Fibroblast of the aortic adventitia (primary cell): ENCODE measurements around the gene ARV1. TPM values are rescaled to one million over a fixed set of nuclear protein-coding genes. Genes with fewer than 3 reads are reported as not detected.
"Not testable (repeated sequence)": the region's sequence is repeated elsewhere in the genome, so short reads cannot be mapped to it uniquely, and the experiment has no call there.

Source experiments
- DNase-seq: peaks from one replicate; pipeline ENCODE4 v3.0.0-alpha.2; 2010; ENCODE audit warnings: low read depth
- H3K4me3 ChIP-seq: 2 replicates; pipeline ENCODE4 v1.5.1; 2011; ENCODE audit warnings: low read depth, mild to moderate bottlenecking, control low read depth, low read length, moderate library complexity
- total RNA-seq: library from RNA; depleted of rRNA; stranded (reverse); fragments of >200 nt; gene quantifications from 2 replicates; pipeline ENCODE4 v1.2.3, GENCODE V29; 2012; ENCODE audit warnings: low replicate concordance
- TF ChIP-seq, protein P1 (sequence below): IDR thresholded peaks from 2 replicates; pipeline ENCODE4 v1.5.1; 2011; ENCODE audit warnings: mild to moderate bottlenecking, low read length, control low read depth, inconsistent platforms; ENCODE audit not compliant: insufficient read depth

ARV1 gene
- total RNA-seq, 1 donor = 19.1 TPM

DNA sequence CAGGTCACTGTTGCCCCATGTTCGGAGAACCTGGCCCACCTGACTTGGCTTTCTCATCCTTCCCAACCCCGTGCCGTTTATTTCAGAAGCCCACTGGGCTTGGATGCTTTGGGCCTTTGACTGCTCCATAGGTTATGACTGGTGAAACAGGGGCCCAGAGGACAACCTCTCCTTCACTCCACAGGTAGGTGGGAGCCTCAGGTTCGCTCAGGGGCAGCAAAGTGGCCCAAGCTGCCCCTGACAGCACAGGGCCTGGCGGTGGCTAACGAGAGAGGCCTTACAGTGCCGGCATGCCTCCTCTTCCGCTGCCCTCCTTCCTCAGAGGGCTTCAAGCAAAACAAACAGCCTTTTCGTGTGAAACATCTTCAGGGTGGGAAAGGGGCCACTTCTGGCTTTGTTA is 44.3 kb downstream of the ARV1 start:
- H3K4me3 ChIP-seq = no peak overlapping the region
- no peak for DNase-seq
- TF ChIP-seq, protein P1, sequence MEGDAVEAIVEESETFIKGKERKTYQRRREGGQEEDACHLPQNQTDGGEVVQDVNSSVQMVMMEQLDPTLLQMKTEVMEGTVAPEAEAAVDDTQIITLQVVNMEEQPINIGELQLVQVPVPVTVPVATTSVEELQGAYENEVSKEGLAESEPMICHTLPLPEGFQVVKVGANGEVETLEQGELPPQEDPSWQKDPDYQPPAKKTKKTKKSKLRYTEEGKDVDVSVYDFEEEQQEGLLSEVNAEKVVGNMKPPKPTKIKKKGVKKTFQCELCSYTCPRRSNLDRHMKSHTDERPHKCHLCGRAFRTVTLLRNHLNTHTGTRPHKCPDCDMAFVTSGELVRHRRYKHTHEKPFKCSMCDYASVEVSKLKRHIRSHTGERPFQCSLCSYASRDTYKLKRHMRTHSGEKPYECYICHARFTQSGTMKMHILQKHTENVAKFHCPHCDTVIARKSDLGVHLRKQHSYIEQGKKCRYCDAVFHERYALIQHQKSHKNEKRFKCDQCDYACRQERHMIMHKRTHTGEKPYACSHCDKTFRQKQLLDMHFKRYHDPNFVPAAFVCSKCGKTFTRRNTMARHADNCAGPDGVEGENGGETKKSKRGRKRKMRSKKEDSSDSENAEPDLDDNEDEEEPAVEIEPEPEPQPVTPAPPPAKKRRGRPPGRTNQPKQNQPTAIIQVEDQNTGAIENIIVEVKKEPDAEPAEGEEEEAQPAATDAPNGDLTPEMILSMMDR = no peak

DNA sequence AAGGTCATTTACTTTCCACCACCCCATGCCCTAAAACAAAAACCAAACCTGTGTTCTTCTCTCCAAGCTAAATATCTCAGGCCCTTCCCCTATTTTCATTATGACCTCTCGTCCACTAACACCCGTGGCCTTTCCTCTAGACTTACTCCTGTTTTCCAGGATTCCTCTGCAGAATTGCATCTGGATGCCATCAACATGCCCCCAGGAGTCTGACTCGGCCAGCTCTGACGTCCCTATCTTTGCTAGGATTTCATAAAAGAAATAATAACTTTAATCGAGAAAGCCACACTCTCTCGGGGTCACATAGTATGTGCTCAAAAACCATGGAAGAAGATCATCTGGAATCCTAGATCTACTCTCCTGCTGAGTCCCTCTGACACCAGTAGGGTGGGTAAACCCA is 47.7 kb downstream of the ARV1 start:
- TF ChIP-seq, protein P1 = no peak
- DNase-seq = no peak
- H3K4me3 ChIP-seq = no peak overlapping the region

DNA sequence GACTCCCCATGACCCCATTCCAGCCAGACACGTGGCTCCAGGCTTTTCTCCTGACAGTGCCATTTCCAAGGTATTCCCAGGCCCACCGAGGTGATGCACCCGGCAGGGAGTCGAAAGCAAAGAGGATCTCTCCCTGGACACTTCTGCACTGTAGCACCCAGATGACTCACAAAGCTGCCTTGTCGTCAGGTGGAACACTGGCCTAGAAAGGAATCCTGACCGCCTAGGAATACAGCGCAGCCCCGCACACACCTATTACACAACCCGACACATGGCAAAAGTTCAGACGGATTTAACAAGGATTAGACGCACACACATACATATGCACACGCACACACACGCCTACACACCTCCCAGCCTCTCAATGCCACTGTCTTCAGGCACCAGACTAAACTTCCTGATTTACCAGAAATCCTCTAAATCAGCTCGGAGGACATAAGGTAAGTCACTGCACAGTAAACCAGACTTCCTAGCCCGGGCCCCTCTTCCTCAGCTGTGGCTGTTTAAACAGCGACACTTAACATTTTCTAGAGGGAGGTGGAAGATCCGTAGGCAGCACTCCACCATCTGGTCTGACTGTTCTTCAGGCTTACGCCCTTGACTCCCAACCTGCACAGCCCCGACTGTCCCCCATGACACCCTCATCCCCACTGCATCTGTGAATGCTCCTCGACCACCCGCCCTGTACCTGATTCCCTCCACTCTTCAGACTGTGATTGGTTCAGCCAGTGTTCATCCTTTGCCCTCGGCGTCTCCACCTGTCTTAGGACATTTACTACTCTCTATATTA is 48.4 kb downstream of the ARV1 start:
- TF ChIP-seq, protein P1 = no peak
- no peak overlapping the region for H3K4me3 ChIP-seq
- no peak for DNase-seq

DNA sequence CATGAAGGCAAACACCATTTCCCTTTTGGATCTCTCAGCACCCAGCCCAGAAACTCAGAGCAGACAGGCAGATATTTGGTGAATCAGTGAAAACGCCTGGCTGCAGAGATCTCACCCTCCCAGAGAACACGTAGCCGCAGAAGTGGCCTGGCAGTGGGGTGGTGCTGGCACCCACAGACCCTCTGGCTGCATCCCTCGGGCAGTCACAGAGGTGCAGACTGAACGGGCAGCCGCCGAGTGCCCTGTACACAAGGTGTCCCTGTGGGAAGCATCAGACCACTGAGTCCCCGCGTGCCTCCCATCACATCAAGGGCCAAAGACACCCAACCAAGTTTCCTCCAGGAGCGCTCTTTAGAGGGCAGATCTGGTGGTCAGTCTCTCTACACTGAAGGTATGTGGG is 49.1 kb downstream of the ARV1 start:
- DNase-seq = no peak
- H3K4me3 ChIP-seq = no peak overlapping the region
- TF ChIP-seq, protein P1 = no peak

DNA sequence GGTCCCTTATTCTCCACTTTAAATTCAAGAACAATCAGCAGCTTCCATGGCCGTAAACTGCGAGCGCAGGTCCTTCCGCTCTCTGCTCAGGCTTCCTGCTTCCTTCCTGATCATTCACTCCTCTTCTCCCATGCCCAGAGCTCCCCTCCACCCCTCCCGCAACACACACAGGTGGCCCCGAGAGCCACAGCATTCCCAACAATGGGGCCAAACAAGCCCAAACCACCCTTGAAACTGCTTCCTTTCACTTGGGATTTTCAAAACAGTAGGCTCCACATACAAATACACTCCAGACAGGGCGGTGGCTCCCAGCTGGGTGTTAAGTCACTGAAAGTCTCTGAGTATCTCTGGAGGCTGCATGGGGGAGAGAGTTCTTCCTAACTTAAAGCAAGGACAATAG is 49.8 kb downstream of the ARV1 start:
- H3K4me3 ChIP-seq = no peak overlapping the region
- TF ChIP-seq, protein P1 = no peak

DNA sequence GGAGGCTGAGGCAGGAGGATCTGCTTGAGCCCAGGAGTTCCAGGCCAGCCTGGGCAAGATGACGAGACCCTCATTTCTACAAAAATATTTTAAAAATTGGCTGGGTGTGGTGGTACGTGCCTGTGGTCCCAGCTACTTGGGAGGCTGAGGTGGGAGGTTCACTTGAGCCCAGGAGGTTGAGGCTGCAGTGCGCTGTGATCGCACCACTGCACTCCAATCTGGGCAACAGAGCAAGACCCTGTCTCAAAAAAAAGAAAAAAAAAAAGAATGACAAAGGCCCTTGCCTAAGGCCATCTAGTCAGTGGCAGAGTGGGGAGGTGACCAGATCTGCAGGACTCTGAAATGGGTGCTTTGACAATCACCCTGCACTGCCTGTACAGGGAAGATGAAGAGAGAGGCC is 50.4 kb downstream of the ARV1 start:
- not testable (repeated sequence) for H3K4me3 ChIP-seq, DNase-seq

More for the DNA sequence above, 49.8 kb downstream of the ARV1 start:
- DNase-seq = no peak

DNA sequence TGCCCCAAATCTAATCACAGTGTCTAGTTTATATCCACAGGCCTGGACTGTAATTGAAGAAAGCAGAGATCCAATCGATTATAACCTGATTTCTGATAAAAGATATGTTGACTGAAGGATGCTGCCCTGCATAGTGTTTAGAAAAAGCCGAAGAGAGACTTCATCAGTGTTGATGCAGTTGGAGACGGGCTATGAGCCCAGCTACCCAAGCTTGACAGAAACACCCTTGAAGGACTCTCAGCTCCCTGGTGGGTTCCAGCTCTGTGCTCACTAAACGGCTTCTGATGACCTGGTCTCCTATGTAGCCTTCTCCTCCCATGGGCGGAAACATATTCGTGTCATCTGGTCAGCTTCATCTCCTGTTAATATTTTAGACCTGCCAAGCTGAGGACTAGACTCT is 50.9 kb downstream of the ARV1 start:
- DNase-seq = no peak
- no peak overlapping the region for H3K4me3 ChIP-seq
- TF ChIP-seq, protein P1 = no peak
